Measurements from ENCODE around the gene PDLIM1. TPM values are rescaled to one million over a fixed set of nuclear protein-coding genes. Genes with fewer than 3 reads are reported as not detected.

The PDLIM1 gene
- total and polyA plus RNA-seq, 2 of the 13 experiments (the other 11 are each of a cell fraction or from before 2014, with no cell fraction given) = 119 to 123 TPM

DNA sequence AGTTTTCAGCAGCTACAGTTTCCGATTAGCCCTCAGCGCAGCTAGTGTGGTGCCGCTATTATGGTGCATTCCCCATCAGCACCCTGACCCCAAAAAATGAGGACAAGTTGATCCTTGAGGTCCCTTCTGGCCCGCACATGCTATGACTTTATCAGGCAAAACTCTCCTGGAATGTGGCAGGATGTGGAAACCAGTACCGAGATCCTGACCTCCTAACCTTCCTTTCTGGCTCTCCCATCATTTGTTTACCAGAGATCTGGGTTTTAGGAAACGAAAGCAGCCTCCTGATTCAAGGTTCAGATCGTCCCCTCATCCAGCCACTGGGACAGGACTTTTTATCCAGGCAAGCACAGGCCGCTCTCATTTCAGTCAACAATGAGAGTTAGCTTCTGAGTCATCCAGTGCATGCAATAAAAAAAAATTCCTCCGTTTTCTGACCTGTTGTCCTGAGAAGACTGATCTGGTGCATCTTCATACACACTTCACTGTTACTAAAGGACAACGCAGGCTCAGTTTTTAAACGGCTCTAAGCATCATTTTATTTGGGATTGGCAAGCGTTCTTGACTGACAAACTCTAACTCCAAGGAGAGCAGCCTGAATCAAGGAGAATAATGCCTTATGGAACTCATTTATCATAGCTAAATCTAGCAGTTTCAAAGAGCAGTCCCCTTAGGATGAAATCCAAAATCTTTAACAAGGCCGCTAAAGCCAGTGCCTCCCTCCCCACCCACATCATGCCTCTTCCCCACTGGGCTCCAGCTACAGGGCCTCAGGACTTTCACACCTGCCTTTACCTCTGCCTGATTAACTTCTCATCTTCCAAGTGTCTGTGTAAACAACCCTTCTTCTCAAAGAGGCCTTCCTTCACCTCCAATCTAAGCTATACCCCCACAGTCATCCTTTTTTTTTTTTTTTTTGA is 17.1 kb downstream of the PDLIM1 start:
- H3K9ac ChIP-seq (ENCODE audit: insufficient read depth, low read depth, low read length) = peak overlapping the region; percentile 55
- H4K20me1 ChIP-seq (ENCODE audit: insufficient read depth, low read length) = 0 out of 2 replicates have a peak, but pooled peaks cover 12% of the 10 kb centered on the region
- H3K27ac ChIP-seq (ENCODE audit: extremely low read length, insufficient read depth, low read length) = peak overlapping the region; percentile 74
- DNase-seq (ENCODE audit: low spot score) = peak; percentile 98
- H2AFZ ChIP-seq (ENCODE audit: low read length) = no peak overlapping the region
- peak overlapping the region; percentile 19 to 60 (median 25); a peak in 4 of 6 replicates for H3K4me3 ChIP-seq (replicated peaks in 1 of 3; ENCODE audit: insufficient read depth in 1 of 3, low read depth in 2 of 3, low read length in 3 of 3)
- H3K4me2 ChIP-seq (ENCODE audit: low read depth, low read length) = peak overlapping the region; percentile 85
- in situ Hi-C loops (cut with HindIII; ENCODE audit: extremely low pct_ligation_motif_present, low pct_unique_long_range_greater_than_20kb) (no loop called here), intact Hi-C loops (cut with micrococcal nuclease; ENCODE audit: unreplicated experiment) (loop anchor here (1.0 kb wide), 1 partner anchor 10 kb away; no protein-coding TSS in a partner anchor)
- ChIA-PET CTCF (ENCODE audit: low intra/inter-chr PET ratio, low total read pairs) (no interaction called here), POLR2A (interaction anchor here (0.9 to 1.3 kb wide), 2 partner anchors 8 to 13 kb away, joined by 3 to 4 read pairs; no protein-coding TSS in a partner anchor)
- 7% methylated on average over 12 of the region's 13 CpGs for WGBS (ENCODE audit: low lambda C conversion rate)
- H3K36me3 ChIP-seq (replicated peaks in 1 of 2; ENCODE audit: control insufficient read depth in 1 of 2, insufficient read depth in 2 of 2, low read length in 2 of 2) = peaks cover 4 to 26% of the 10 kb centered on the region in 2 experiments
- peaks cover 70% of the 10 kb centered on the region for H3K4me1 ChIP-seq (ENCODE audit: insufficient read depth, low read length)
- ATAC-seq = peak; percentile 92
- peaks cover 69% of the 10 kb centered on the region for H3K79me2 ChIP-seq (ENCODE audit: insufficient read depth, low read length)
- H3K9me3 ChIP-seq (ENCODE audit: low read length) = no peaks in the 10 kb centered on the region
- BruUV-seq (replicated peaks) = TSS peak; percentile 74
- no peaks in the 10 kb centered on the region for H3K27me3 ChIP-seq (ENCODE audit: control insufficient read depth in 1 of 2, insufficient read depth in 2 of 2, low read length in 2 of 2)
- FAIRE-seq = peak; percentile 95
- peak; percentile 76; the same call in 1 of the 2 replicates for TF ChIP-seq ETV5 (CRISPR knock-in tag; IDR thresholded peaks at IDR 0.05; ENCODE audit: borderline replicate concordance)
- TF ChIP-seq, protein P1, sequence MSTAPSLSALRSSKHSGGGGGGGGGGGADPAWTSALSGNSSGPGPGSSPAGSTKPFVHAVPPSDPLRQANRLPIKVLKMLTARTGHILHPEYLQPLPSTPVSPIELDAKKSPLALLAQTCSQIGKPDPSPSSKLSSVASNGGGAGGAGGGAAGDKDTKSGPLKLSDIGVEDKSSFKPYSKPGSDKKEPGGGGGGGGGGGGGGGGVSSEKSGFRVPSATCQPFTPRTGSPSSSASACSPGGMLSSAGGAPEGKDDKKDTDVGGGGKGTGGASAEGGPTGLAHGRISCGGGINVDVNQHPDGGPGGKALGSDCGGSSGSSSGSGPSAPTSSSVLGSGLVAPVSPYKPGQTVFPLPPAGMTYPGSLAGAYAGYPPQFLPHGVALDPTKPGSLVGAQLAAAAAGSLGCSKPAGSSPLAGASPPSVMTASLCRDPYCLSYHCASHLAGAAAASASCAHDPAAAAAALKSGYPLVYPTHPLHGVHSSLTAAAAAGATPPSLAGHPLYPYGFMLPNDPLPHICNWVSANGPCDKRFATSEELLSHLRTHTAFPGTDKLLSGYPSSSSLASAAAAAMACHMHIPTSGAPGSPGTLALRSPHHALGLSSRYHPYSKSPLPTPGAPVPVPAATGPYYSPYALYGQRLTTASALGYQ (CRISPR knock-in tag; IDR thresholded peaks at IDR 0.05) = peak; percentile 40; the same call in 1 of the 2 replicates
- TF ChIP-seq FLYWCH1 (CRISPR knock-in tag; IDR thresholded peaks at IDR 0.05) = no peak
- peak; percentile 71 for TF ChIP-seq ZNF614 (CRISPR knock-in tag; IDR thresholded peaks at IDR 0.05; ENCODE audit: borderline replicate concordance)
- TF ChIP-seq, protein P2, sequence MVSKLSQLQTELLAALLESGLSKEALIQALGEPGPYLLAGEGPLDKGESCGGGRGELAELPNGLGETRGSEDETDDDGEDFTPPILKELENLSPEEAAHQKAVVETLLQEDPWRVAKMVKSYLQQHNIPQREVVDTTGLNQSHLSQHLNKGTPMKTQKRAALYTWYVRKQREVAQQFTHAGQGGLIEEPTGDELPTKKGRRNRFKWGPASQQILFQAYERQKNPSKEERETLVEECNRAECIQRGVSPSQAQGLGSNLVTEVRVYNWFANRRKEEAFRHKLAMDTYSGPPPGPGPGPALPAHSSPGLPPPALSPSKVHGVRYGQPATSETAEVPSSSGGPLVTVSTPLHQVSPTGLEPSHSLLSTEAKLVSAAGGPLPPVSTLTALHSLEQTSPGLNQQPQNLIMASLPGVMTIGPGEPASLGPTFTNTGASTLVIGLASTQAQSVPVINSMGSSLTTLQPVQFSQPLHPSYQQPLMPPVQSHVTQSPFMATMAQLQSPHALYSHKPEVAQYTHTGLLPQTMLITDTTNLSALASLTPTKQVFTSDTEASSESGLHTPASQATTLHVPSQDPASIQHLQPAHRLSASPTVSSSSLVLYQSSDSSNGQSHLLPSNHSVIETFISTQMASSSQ (IDR thresholded peaks at IDR 0.05; ENCODE audit: low read depth) = no peak
- TF ChIP-seq, protein P2 (CRISPR knock-in tag; IDR thresholded peaks at IDR 0.05; ENCODE audit: borderline replicate concordance) = peak; percentile 72; the same call in 1 of the 2 replicates
- peak; percentile 56; the same call in 1 of the 2 replicates for TF ChIP-seq HOXA3 (CRISPR knock-in tag; IDR thresholded peaks at IDR 0.05)
- TF ChIP-seq, protein P3, sequence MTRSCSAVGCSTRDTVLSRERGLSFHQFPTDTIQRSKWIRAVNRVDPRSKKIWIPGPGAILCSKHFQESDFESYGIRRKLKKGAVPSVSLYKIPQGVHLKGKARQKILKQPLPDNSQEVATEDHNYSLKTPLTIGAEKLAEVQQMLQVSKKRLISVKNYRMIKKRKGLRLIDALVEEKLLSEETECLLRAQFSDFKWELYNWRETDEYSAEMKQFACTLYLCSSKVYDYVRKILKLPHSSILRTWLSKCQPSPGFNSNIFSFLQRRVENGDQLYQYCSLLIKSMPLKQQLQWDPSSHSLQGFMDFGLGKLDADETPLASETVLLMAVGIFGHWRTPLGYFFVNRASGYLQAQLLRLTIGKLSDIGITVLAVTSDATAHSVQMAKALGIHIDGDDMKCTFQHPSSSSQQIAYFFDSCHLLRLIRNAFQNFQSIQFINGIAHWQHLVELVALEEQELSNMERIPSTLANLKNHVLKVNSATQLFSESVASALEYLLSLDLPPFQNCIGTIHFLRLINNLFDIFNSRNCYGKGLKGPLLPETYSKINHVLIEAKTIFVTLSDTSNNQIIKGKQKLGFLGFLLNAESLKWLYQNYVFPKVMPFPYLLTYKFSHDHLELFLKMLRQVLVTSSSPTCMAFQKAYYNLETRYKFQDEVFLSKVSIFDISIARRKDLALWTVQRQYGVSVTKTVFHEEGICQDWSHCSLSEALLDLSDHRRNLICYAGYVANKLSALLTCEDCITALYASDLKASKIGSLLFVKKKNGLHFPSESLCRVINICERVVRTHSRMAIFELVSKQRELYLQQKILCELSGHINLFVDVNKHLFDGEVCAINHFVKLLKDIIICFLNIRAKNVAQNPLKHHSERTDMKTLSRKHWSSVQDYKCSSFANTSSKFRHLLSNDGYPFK (CRISPR knock-in tag; IDR thresholded peaks at IDR 0.05; ENCODE audit: borderline replicate concordance) = no peak
